GM21381 (cell line): Measurements from ENCODE around the gene SPSB3.

Experiments
- ATAC-seq: cut with Tn5 transposase; IDR thresholded peaks from one replicate; pipeline ENCODE4 v1.9.1; 2021; ENCODE audit warnings: mild to moderate bottlenecking, moderate library complexity; ENCODE audit not compliant: unreplicated experiment

SPSB3 gene

DNA sequence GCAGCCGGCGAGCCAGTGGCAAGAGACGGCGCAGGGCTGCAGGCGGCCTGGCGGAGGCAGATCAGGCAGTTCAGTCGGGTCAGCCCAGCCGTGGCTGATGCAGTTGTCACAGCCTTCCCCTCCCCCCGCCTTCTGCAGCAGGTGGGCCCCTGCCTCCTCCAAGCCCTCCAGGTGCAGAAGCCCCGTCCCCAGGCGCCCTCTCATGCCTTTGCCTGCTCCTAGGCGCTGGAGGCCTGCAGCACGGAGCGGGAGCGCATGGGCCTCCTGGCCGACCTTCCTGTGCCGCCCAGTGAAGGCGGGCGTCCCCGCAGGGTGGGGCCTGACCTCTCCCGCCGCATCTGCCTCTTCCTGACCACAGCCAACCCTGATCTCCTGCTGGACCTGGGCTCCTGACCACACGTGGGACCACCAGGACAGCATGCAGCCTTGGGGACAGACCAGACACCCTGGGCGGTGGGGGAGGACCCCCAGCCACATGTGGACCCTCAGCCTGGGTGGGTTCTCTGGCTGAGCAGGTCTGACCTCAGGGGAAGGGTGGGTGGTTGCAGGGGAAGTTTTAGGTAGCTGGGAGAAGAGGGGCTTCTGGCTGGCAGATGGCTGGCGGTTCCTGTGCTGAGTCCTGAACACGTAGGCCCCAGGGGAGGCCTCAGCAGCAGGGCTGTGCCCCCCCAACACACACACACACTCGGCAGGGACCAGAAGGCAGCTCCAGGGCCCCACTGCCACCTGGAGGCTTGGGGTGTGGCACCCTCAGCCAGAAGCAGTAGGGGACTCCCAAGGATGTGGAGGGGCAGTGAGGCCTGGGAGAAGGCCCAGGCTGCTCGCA lies 6.3 kb downstream of the SPSB3 start:
- no peak for ATAC-seq

- no peak for ATAC-seq
Measured at GRCh38 chr16:1775006-1775845, 7.1 kb downstream of the SPSB3 start.

DNA sequence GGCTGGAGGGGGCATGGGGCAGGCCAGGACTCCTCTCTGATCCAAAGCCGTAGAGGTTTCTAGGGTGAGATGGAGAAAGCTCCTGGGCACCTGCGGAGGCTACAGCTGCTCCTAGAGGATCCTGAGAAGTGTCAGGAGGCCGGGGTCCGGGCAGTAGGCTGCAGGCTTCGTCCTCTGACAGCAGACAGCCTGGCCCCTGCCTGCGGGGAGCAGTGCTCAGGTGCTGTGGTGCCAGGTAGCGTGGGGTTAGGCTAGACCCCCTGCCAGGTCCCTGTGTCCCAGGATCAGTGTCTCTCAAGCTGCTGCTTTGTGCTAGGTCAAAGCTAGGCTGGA lies 8.0 kb downstream of the SPSB3 start:
- ATAC-seq = no peak

- ATAC-seq = no peak
Measured at GRCh38 chr16:1773703-1774447, 8.5 kb downstream of the SPSB3 start.

- peak; percentile 47 for ATAC-seq
Measured at GRCh38 chr16:1772908-1773702, 9.3 kb downstream of the SPSB3 start, which contains the start of gene MRPS34. Gene MRPS34 (minus strand): TSS chr16:1773134. CDS start chr16:1773119, 15 bp downstream.

GRCh38 chr16:1772362-1772907 lies 9.9 kb downstream of the SPSB3 start, which contains the start of gene EME2:
Gene EME2 (plus strand): TSS chr16:1772810. CDS start chr16:1773228, 418 bp downstream.
- peak; percentile 8 for ATAC-seq

DNA sequence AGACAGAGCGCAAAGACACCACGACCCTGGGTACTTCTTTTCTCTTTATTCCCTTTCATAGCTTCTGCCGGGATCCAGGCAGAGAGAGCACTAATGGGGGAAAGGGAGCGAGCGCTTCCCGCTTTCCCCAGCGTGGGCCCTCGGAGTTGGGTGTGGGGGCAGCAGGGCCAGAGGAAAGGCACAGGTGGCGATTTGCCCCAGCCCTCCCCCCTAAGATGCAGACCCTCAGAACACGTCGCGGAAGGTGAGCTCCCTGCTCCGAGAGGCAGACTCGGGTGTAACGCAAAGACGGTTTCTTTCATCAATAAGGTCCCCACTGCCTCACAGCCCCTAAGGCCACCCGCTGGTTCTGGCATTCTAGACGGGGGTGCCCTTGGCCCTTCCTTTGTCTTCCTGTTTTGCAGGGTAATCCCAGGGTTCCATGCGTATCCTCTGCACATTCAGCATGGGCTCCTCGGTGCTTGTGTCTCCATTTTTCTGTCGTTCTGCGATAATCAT lies 10.5 kb downstream of the SPSB3 start:
- ATAC-seq = no peak

- peak; percentile 25 for ATAC-seq
Measured at GRCh38 chr16:1771188-1771863, 11.0 kb downstream of the SPSB3 start, which contains the start of gene NME3. Gene NME3 (minus strand): TSS chr16:1771543. CDS start chr16:1771534, 9 bp downstream.

DNA sequence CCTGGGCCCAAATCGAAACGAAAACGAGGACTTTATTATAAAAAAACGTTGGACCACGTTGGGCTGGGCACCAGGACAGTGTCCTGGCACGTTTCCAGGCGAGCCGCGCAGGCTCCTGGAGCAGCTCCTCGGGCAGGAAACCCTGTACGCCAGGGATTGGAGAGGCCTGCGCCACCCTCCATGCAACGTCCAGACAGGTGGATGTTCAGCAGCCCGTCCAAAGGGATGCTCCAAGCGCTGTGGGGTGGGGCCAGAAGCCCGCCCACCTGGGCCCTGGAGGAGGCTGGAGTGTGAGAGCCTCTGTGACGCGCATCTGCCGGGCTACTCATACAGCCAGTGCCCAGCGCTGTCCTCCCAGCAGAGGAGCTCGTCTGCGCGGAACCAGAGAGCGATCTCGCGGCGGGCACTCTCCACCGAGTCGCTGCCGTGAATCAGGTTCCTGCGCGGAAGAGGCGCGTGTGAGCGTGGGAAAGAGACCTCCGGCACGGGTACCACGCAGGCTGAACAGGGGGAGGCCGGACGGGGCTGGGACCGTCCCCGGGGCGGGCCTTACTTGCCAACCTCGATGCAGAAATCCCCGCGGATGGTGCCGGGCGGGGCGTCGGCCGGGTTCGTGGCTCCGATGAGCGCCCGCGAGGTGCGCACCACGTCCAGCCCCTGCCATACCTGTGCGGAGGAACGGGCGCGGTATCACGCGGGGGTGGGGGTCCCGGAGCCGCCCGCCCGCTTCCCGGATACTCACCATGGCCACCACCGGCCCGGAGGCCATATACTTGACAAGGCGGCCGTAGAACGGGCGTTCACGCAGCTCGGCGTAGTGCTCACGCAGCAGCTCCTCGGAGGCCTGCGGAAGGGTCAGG lies 11.8 kb downstream of the SPSB3 start:
- ATAC-seq = no peak

GRCh38 chr16:1769402-1770300 lies 12.7 kb downstream of the SPSB3 start:
- no peak for ATAC-seq

GRCh38 chr16:1768767-1769401 lies 13.5 kb downstream of the SPSB3 start:
- ATAC-seq = no peak

DNA sequence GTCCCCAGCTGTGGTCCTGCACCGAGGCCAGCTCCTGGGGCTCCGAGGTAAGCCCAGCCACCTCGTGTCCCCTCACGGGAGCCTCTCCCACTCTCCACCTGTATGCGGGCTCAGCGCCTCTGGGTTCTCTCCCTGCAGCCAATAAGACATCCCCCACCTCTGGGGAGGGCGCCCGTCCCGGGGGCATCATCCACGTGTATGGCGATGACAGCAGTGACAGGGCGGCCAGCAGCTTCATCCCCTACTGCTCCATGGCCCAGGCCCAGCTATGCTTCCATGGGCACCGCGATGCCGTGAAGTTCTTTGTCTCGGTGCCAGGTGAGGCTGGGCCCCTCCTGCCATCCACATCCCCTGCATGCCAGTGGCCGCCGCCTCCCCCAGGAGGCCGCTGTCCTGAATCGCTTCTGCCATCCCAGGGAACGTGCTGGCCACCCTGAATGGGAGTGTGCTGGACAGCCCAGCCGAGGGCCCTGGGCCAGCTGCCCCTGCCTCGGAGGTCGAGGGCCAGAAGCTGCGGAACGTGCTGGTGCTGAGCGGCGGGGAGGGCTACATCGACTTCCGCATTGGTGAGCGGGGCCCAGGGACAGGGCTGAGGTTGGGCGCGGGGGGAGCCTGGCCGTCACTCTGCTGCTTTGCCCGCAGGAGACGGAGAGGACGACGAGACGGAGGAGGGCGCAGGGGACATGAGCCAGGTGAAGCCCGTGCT lies 14.2 kb downstream of the SPSB3 start:
- ATAC-seq = no peak

GRCh38 chr16:1767116-1767994 lies 15.0 kb downstream of the SPSB3 start:
- ATAC-seq = no peak

GRCh38 chr16:1766701-1767100 lies 15.7 kb downstream of the SPSB3 start:
- ATAC-seq = no peak

GRCh38 chr16:1766231-1766630 lies 16.1 kb downstream of the SPSB3 start:
- ATAC-seq = no peak
